Choroid plexus epithelial cell (primary cell): ENCODE results near the gene MTRR.

Experiments
- DNase-seq: peaks from one replicate; pipeline ENCODE4 v3.0.0-alpha.2; 2010; ENCODE audit warnings: low read depth
- H3K4me3 ChIP-seq: 2 replicates; pipeline ENCODE4 v1.5.1; 2011; ENCODE audit warnings: low read depth, mild to moderate bottlenecking, control low read depth, low read length, moderate library complexity
- CTCF ChIP-seq: conservative IDR thresholded peaks from 2 replicates; pipeline ENCODE4 v1.5.1; 2011; ENCODE audit warnings: low read depth, mild to moderate bottlenecking, control low read depth, inconsistent platforms, low read length, moderate library complexity

The MTRR gene

GRCh38 chr5:7886849-7887475 lies 18.0 kb downstream of the MTRR start:
- peak; percentile 76 for DNase-seq
- TF ChIP-seq CTCF: peak; percentile 57
- H3K4me3 ChIP-seq: no peak overlapping the region

GRCh38 chr5:7888901-7889300 lies 20.0 kb downstream of the MTRR start:
- TF ChIP-seq CTCF: no peak
- no peak overlapping the region for H3K4me3 ChIP-seq
- DNase-seq: no peak

- TF ChIP-seq CTCF: no peak
- H3K4me3 ChIP-seq: no peak overlapping the region
- no peak for DNase-seq
Observed at GRCh38 chr5:7894439-7894838, 25.5 kb downstream of the MTRR start.

GRCh38 chr5:7894860-7895259 lies 25.9 kb downstream of the MTRR start:
- no peak for TF ChIP-seq CTCF
- no peak overlapping the region for H3K4me3 ChIP-seq
- no peak for DNase-seq

GRCh38 chr5:7897014-7897600 lies 28.2 kb downstream of the MTRR start:
- H3K4me3 ChIP-seq: no peak overlapping the region
- TF ChIP-seq CTCF: peak; percentile 75
- peak; percentile 76 for DNase-seq

GRCh38 chr5:7902201-7902600 lies 33.3 kb downstream of the MTRR start:
- TF ChIP-seq CTCF: no peak
- DNase-seq: no peak
- no peak overlapping the region for H3K4me3 ChIP-seq
